H1 (cell line): ENCODE measurements around the gene ATPAF1. TPM values are rescaled to one million over a fixed set of nuclear protein-coding genes. Genes with fewer than 3 reads are reported as not detected.

Source experiments
- NANOG ChIP-seq: IDR thresholded peaks from 2 replicates; pipeline ENCODE4 v1.6.1; 2011; ENCODE audit warnings: low read length, low read depth, mild to moderate bottlenecking, inconsistent platforms; ENCODE audit not compliant: insufficient read depth, poor library complexity, severe bottlenecking
- TBP ChIP-seq: IDR thresholded peaks from 2 replicates; pipeline ENCODE4 v1.6.1; 2011; ENCODE audit warnings: low read depth, low read length, improper control_type of control experiment
- polyA plus RNA-seq, 7 experiments: library from polyadenylated mRNA; depleted of rRNA in 3 of 7; stranded (reverse) in 5 of 7; unstranded in 2 of 7; fragments of >200 nt in 5 of 7; fragments of 200-250 nt in 2 of 7; gene quantifications; 1 replicate in 5 of 7; 2 replicates in 1 of 7; 4 replicates in 1 of 7; pipeline versions ENCODE4 v1.2.1 to v1.2.3, GENCODE V29; 2011 to 2013; ENCODE audit warnings: missing spikeins in 2 of 7, mixed read lengths in 2 of 7
- total RNA-seq: library from RNA; stranded (reverse); fragmentation: NEBNext Ultra II Directional; extraction: Animal tissue kit (Norgen Biotek cat#: 25700); gene quantifications from 2 replicates; pipeline ENCODE4 v1.2.1, GENCODE V29; 2021

The ATPAF1 gene
- total and polyA plus RNA-seq, 2 of the 8 experiments (the other 6 are each of a cell fraction or from before 2014, with no cell fraction given) = 46.7 to 55.9 TPM

GRCh38 chr1:46671554-46671953, 3.4 kb upstream of the ATPAF1 start, which contains the start of gene TEX38 (continued):
- TF ChIP-seq NANOG (no peak), TBP (no peak)
